ENCODE results near the gene RCVRN. TPM values are rescaled to one million over a fixed set of nuclear protein-coding genes. Genes with fewer than 3 reads are reported as not detected.

RCVRN gene
- total and polyA plus RNA-seq, 2 of the 13 experiments (the other 11 are each of a cell fraction or from before 2014, with no cell fraction given), result not detected

GRCh38 chr17:9895923-9896322 is 9.1 kb downstream of the RCVRN start:
- Histone ChIP-seq H3K36me3 (replicated peaks in 1 of 2; ENCODE audit: control insufficient read depth in 1 of 2, insufficient read depth in 2 of 2, low read length in 2 of 2) (no peaks in the 10 kb centered on the region), H3K27ac (ENCODE audit: extremely low read length, insufficient read depth, low read length) (no peak overlapping the region), H3K9ac (ENCODE audit: insufficient read depth, low read depth, low read length) (no peak overlapping the region), H3K4me2 (ENCODE audit: low read depth, low read length) (no peak overlapping the region), H4K20me1 (ENCODE audit: insufficient read depth, low read length) (no peaks in the 10 kb centered on the region), H2AFZ (ENCODE audit: low read length) (no peak overlapping the region), H3K9me3 (ENCODE audit: low read length) (no peaks in the 10 kb centered on the region), H3K4me1 (ENCODE audit: insufficient read depth, low read length) (no peaks in the 10 kb centered on the region), H3K27me3 (ENCODE audit: control insufficient read depth in 1 of 2, insufficient read depth in 2 of 2, low read length in 2 of 2) (peaks cover 0 to 16% of the 10 kb centered on the region in 2 experiments; a peak in 4 of 5 replicates), H3K79me2 (ENCODE audit: insufficient read depth, low read length) (no peaks in the 10 kb centered on the region), H3K4me3 (replicated peaks in 1 of 3; ENCODE audit: insufficient read depth in 1 of 3, low read depth in 2 of 3, low read length in 3 of 3) (no peak overlapping the region)
- no TSS peak for BruUV-seq (replicated peaks)
- POLR2A ChIA-PET, result no interaction called here
- DNase-seq (ENCODE audit: low spot score) (no peak), ATAC-seq (no peak), FAIRE-seq (no peak)
- in situ Hi-C loops (cut with HindIII; ENCODE audit: extremely low pct_ligation_motif_present, low pct_unique_long_range_greater_than_20kb) (no loop called here), intact Hi-C loops (cut with micrococcal nuclease; ENCODE audit: unreplicated experiment) (no loop called here)
- TF ChIP-seq CEBPB (IDR thresholded peaks at IDR 0.05; ENCODE audit: borderline replicate concordance, low read depth, low read length) (peak; percentile 34; the same call in 1 of the 2 replicates), ZFP91 (CRISPR knock-in tag; IDR thresholded peaks at IDR 0.05; ENCODE audit: borderline replicate concordance) (no peak)
- CTCF ChIA-PET (ENCODE audit: low intra/inter-chr PET ratio, low total read pairs), result no interaction called here

GRCh38 chr17:9894231-9894630 is 10.8 kb downstream of the RCVRN start:
- no peak overlapping the region for H3K4me3 ChIP-seq (replicated peaks in 1 of 3; ENCODE audit: insufficient read depth in 1 of 3, low read depth in 2 of 3, low read length in 3 of 3)
- DNase-seq (ENCODE audit: low spot score) (no peak), ATAC-seq (no peak), FAIRE-seq (no peak)
- TF ChIP-seq XBP1 (CRISPR knock-in tag; IDR thresholded peaks at IDR 0.05) (no peak), THAP7 (CRISPR knock-in tag; IDR thresholded peaks at IDR 0.05) (no peak), RERE (CRISPR knock-in tag; IDR thresholded peaks at IDR 0.05; ENCODE audit: low read depth) (no peak), IRF1 (CRISPR knock-in tag; IDR thresholded peaks at IDR 0.05; ENCODE audit: low read depth) (no peak)
- H2AFZ ChIP-seq (ENCODE audit: low read length), result no peak overlapping the region
- H3K4me2 ChIP-seq (ENCODE audit: low read depth, low read length), result no peak overlapping the region
- H3K79me2 ChIP-seq (ENCODE audit: insufficient read depth, low read length), result no peaks in the 10 kb centered on the region
- H3K9me3 ChIP-seq (ENCODE audit: low read length), result no peaks in the 10 kb centered on the region
- POLR2A ChIA-PET, result no interaction called here
- no peak overlapping the region for H3K9ac ChIP-seq (ENCODE audit: insufficient read depth, low read depth, low read length)
- H3K4me1 ChIP-seq (ENCODE audit: insufficient read depth, low read length), result no peaks in the 10 kb centered on the region
- peaks cover 0 to 12% of the 10 kb centered on the region in 2 experiments; a peak in 3 of 5 replicates for H3K27me3 ChIP-seq (ENCODE audit: control insufficient read depth in 1 of 2, insufficient read depth in 2 of 2, low read length in 2 of 2)
- BruUV-seq (replicated peaks), result no TSS peak
- in situ Hi-C loops (cut with HindIII; ENCODE audit: extremely low pct_ligation_motif_present, low pct_unique_long_range_greater_than_20kb) (no loop called here), intact Hi-C loops (cut with micrococcal nuclease; ENCODE audit: unreplicated experiment) (no loop called here)
- no peaks in the 10 kb centered on the region for H3K36me3 ChIP-seq (replicated peaks in 1 of 2; ENCODE audit: control insufficient read depth in 1 of 2, insufficient read depth in 2 of 2, low read length in 2 of 2)
- H4K20me1 ChIP-seq (ENCODE audit: insufficient read depth, low read length), result no peaks in the 10 kb centered on the region
- no peak overlapping the region for H3K27ac ChIP-seq (ENCODE audit: extremely low read length, insufficient read depth, low read length)
- WGBS (ENCODE audit: low lambda C conversion rate), result 0% methylated on average over 3 of the region's 3 CpGs
- CTCF ChIA-PET (ENCODE audit: low intra/inter-chr PET ratio, low total read pairs), result no interaction called here

Measured in HepG2 (cell line).